A549 (cell line): Measurements from ENCODE around the gene OPCML. TPM values are rescaled to one million over a fixed set of nuclear protein-coding genes. Genes with fewer than 3 reads are reported as not detected.

Experiments used
- ATAC-seq, 2 experiments: fragments of 200-7000 bp in 1 of 2; fragments of >200 bp in 1 of 2; cut with Nextera tagmentation in 1 of 2; cut with Tn5 transposase in 1 of 2; 3 replicates each; pipeline versions ENCODE4 v1.8.0 to v1.9.1; 2018 to 2020; ENCODE audit warnings: mild to moderate bottlenecking in 1 of 2, moderate library complexity in 1 of 2
- CTCF ChIA-PET: fragments of 300-600 bp; sonication (Branson Sonifier 250); formaldehyde crosslinking; extraction: SDS; loops from one replicate; lab custom pipeline; 2021; ENCODE audit warnings: antibody characterized with exemption, inconsistent platforms; lab: Yijun Ruan, JAX
- POLR2A ChIA-PET: fragments of 350-600 bp; formaldehyde crosslinking; extraction: SDS; loops from one replicate; lab custom pipeline; 2021; ENCODE audit warnings: antibody characterized with exemption, inconsistent platforms; lab: Yijun Ruan, JAX
- DNase-seq, 2 experiments: peaks; one replicate each; pipeline versions ENCODE4 v3.0.0 to v3.0.0-alpha.2; 2011 to 2016; ENCODE audit warnings: low read depth in 1 of 2, low spot score in 1 of 2
- FAIRE-seq: peaks from 2 replicates; lab custom pipeline; 2011; peaks lifted over from hg19 to GRCh38; lab: Jason Lieb, UNC
- H3K27ac ChIP-seq, 2 experiments: fragments of >200 bp; sonication (Bioruptor Twin); formaldehyde crosslinking; 3 replicates each; pipeline ENCODE4 v1.5.1; 2016 to 2017
- H3K4me1 ChIP-seq: fragments of >200 bp; sonication (Bioruptor Twin); formaldehyde crosslinking; 3 replicates; pipeline ENCODE4 v1.6.1; 2016
- H3K4me2 ChIP-seq: fragments of >200 bp; sonication (Bioruptor Twin); formaldehyde crosslinking; 3 replicates; pipeline ENCODE4 v1.6.1; 2016
- H3K4me3 ChIP-seq: fragments of >200 bp; sonication (Bioruptor Twin); formaldehyde crosslinking; 3 replicates; pipeline ENCODE4 v1.5.1; 2016
- H3K9me3 ChIP-seq: fragments of >200 bp; sonication (Bioruptor Twin); formaldehyde crosslinking; 3 replicates; pipeline ENCODE4 v1.6.1; 2016
- BHLHE40 ChIP-seq: IDR thresholded peaks from 2 replicates; pipeline ENCODE4 v1.6.1; 2012; ENCODE audit warnings: low read depth, low read length, inconsistent platforms
- CHD4 ChIP-seq: fragments of 200-600 bp; sonication (generic); IDR thresholded peaks from 2 replicates; pipeline ENCODE4 v1.6.1; 2016; ENCODE audit warnings: antibody characterized with exemption, mild to moderate bottlenecking, borderline replicate concordance
- EHMT2 ChIP-seq: fragments of 200-600 bp; sonication (generic); IDR thresholded peaks from 2 replicates; pipeline ENCODE4 v1.6.1; 2016; ENCODE audit warnings: antibody characterized with exemption, low read depth, mild to moderate bottlenecking, moderate library complexity
- ESRRA ChIP-seq: fragments of 150-350 bp; IDR thresholded peaks from 2 replicates; pipeline ENCODE4 v1.6.1; 2014; ENCODE audit warnings: mild to moderate bottlenecking, low read length, borderline replicate concordance
- FOSB ChIP-seq: fragments of 250-450 bp; sonication (Bioruptor Pico); IDR thresholded peaks from 2 replicates; pipeline ENCODE4 v1.5.0; 2020; ENCODE audit warnings: mild to moderate bottlenecking, moderate library complexity
- FOSL2 ChIP-seq, 2 experiments: fragments of 450-650 bp in 1 of 2; fragments of >200 bp in 1 of 2; sonication (Bioruptor Twin) in 1 of 2; formaldehyde crosslinking; IDR thresholded peaks; 2 replicates each; pipeline versions ENCODE4 v1.5.0 to v1.6.1; 2016 to 2020; ENCODE audit warnings: mild to moderate bottlenecking in 1 of 2, moderate library complexity in 1 of 2
- GATA3 ChIP-seq: IDR thresholded peaks from 2 replicates; pipeline ENCODE4 v1.6.1; 2012; ENCODE audit warnings: borderline replicate concordance
- HDAC2 ChIP-seq: fragments of 200-600 bp; sonication (generic); IDR thresholded peaks from 2 replicates; pipeline ENCODE4 v1.6.1; 2016
- HOXA7 ChIP-seq: fragments of 250-450 bp; sonication (Bioruptor Pico); IDR thresholded peaks from 2 replicates; pipeline ENCODE4 v1.5.0; 2020; ENCODE audit warnings: mild to moderate bottlenecking, moderate library complexity
- HOXB13 ChIP-seq: fragments of 250-450 bp; sonication (Bioruptor Pico); IDR thresholded peaks from 2 replicates; pipeline ENCODE4 v1.5.0; 2020; ENCODE audit warnings: low read depth, mild to moderate bottlenecking, moderate library complexity
- HOXB5 ChIP-seq: fragments of 250-450 bp; sonication (Bioruptor Pico); IDR thresholded peaks from 2 replicates; pipeline ENCODE4 v1.5.0; 2020; ENCODE audit warnings: mild to moderate bottlenecking, moderate library complexity
- KDM1A ChIP-seq: fragments of 200-600 bp; sonication (generic); IDR thresholded peaks from 2 replicates; pipeline ENCODE4 v1.6.1; 2016; ENCODE audit warnings: low read depth, mild to moderate bottlenecking
- MAFK ChIP-seq: fragments of 450-650 bp; IDR thresholded peaks from 2 replicates; pipeline ENCODE4 v1.6.1; 2014; ENCODE audit not compliant: partially characterized antibody
- MAZ ChIP-seq: fragments of 150-350 bp; IDR thresholded peaks from 2 replicates; pipeline ENCODE4 v1.6.1; 2014; ENCODE audit warnings: antibody characterized with exemption, low read depth, low read length, borderline replicate concordance
- MYC ChIP-seq: IDR thresholded peaks from 2 replicates; pipeline ENCODE4 v1.6.1; 2012; ENCODE audit warnings: mild to moderate bottlenecking, inconsistent platforms, low read length, improper control_type of control experiment, borderline replicate concordance
- NFE2L2 ChIP-seq: fragments of 150-350 bp; conservative IDR thresholded peaks from 2 replicates; pipeline ENCODE4 v1.6.1; 2014; ENCODE audit warnings: low read length
- NPAS2 ChIP-seq: fragments of 250-450 bp; sonication (Bioruptor Pico); IDR thresholded peaks from 2 replicates; pipeline ENCODE4 v1.8.0; 2022; ENCODE audit warnings: mild to moderate bottlenecking, moderate library complexity, borderline replicate concordance
- PHF8 ChIP-seq: fragments of 200-600 bp; sonication (generic); IDR thresholded peaks from 2 replicates; pipeline ENCODE4 v1.6.1; 2016; ENCODE audit warnings: low read depth, mild to moderate bottlenecking, antibody characterized with exemption, moderate library complexity, borderline replicate concordance
- POLR2AphosphoS2 ChIP-seq: conservative IDR thresholded peaks from 2 replicates; pipeline ENCODE4 v1.6.1; 2012; ENCODE audit warnings: low read length, improper control_type of control experiment, inconsistent platforms
- RAD21 ChIP-seq, 2 experiments: fragments of >200 bp in 1 of 2; sonication (Bioruptor Twin) in 1 of 2; formaldehyde crosslinking in 1 of 2; IDR thresholded peaks in 1 of 2; conservative IDR thresholded peaks in 1 of 2; 2 replicates in 1 of 2; 3 replicates in 1 of 2; pipeline ENCODE4 v1.6.1; 2012 to 2018; ENCODE audit warnings: inconsistent platforms in 1 of 2
- RARB ChIP-seq: fragments of 250-450 bp; sonication (Bioruptor Pico); IDR thresholded peaks from 2 replicates; pipeline ENCODE4 v1.8.0; 2021; ENCODE audit warnings: mild to moderate bottlenecking, moderate library complexity
- RCOR1 ChIP-seq: fragments of 150-350 bp; IDR thresholded peaks from 2 replicates; pipeline ENCODE4 v1.6.1; 2014; ENCODE audit warnings: antibody characterized with exemption, low read length, low read depth
- RNF2 ChIP-seq: fragments of 200-600 bp; sonication (generic); IDR thresholded peaks from 2 replicates; pipeline ENCODE4 v1.6.1; 2016; ENCODE audit warnings: low read depth, mild to moderate bottlenecking, antibody characterized with exemption, moderate library complexity, borderline replicate concordance
- SREBF2 ChIP-seq: fragments of 450-650 bp; IDR thresholded peaks from 2 replicates; pipeline ENCODE4 v1.6.1; 2014; ENCODE audit warnings: mild to moderate bottlenecking, moderate library complexity
- TFCP2L1 ChIP-seq: fragments of 250-450 bp; sonication (Bioruptor Pico); IDR thresholded peaks from 2 replicates; pipeline ENCODE4 v1.5.0; 2021; ENCODE audit warnings: mild to moderate bottlenecking
- ZFP36 ChIP-seq: fragments of 450-650 bp; IDR thresholded peaks from 2 replicates; pipeline ENCODE4 v1.6.1; 2014; ENCODE audit warnings: borderline replicate concordance; ENCODE audit not compliant: partially characterized antibody
- ZNF302 ChIP-seq: fragments of 250-450 bp; sonication (Bioruptor Pico); IDR thresholded peaks from 2 replicates; pipeline ENCODE4 v1.9.0; 2021; ENCODE audit warnings: inconsistent platforms, mild to moderate bottlenecking, moderate library complexity
- ZSCAN20 ChIP-seq: fragments of 250-450 bp; sonication (Bioruptor Pico); IDR thresholded peaks from 2 replicates; pipeline ENCODE4 v1.8.0; 2022; ENCODE audit warnings: mild to moderate bottlenecking, moderate library complexity
- WGBS: methylation state at CpG from one replicate; pipeline ENCODE4 v1.1.6; 2017; ENCODE audit errors: missing lambda C conversion rate; 5-methylcytosine and 5-hydroxymethylcytosine counted together
- polyA plus RNA-seq, 4 experiments: library from polyadenylated mRNA; depleted of rRNA in 3 of 4; stranded (reverse); fragments of >200 nt; fragmentation: RNase III in 1 of 4; extraction: RNeasy Plus Mini Kit Qiagen cat#74134 plus additional on column Dnase treatment in 1 of 4; gene quantifications; 2 replicates in 3 of 4; 3 replicates in 1 of 4; pipeline ENCODE4 v1.2.3, GENCODE V29; 2011 to 2017
- TF ChIP-seq, protein P1 (sequence below): fragments of >200 bp; sonication (Bioruptor Twin); formaldehyde crosslinking; IDR thresholded peaks from 3 replicates; pipeline ENCODE4 v1.5.1; 2016
- TF ChIP-seq, protein P2 (sequence below): fragments of 450-650 bp; IDR thresholded peaks from 2 replicates; pipeline ENCODE4 v1.6.1; 2014; ENCODE audit warnings: antibody characterized with exemption

Gene OPCML
- polyA plus RNA-seq, 2 of the 4 experiments (the other 2 are of a cell fraction) = not detected

DNA sequence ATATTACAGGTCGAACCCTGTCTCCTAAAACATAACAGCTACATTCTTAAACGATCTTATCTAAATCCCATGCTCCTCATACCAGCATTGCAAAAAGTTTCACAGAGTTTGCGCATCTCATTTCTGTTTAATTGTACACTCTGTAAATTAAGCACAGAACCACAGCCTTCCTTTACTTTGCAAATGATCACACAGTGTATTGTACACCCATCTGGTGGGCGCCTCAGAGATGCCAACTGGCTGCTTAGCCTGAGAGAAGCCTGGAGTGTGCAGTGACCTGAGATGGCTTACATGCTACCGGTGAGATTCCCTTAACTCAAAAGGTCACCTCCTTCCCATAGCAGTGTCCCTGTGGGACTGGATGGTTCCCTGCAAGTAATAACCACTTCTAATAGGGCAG is 1077.3 kb downstream of the OPCML start:
- ChIA-PET POLR2A (no interaction called here), CTCF (no interaction called here)
- no peak for TF ChIP-seq ZNF302 (CRISPR knock-in tag)
- TF ChIP-seq ESRRA = no peak
- TF ChIP-seq RARB (CRISPR knock-in tag) = no peak
- no peak for TF ChIP-seq RCOR1
- no peak for TF ChIP-seq NPAS2 (CRISPR knock-in tag)
- no peak for TF ChIP-seq EHMT2
- TF ChIP-seq TFCP2L1 (CRISPR knock-in tag) = no peak
- TF ChIP-seq, protein P1, sequence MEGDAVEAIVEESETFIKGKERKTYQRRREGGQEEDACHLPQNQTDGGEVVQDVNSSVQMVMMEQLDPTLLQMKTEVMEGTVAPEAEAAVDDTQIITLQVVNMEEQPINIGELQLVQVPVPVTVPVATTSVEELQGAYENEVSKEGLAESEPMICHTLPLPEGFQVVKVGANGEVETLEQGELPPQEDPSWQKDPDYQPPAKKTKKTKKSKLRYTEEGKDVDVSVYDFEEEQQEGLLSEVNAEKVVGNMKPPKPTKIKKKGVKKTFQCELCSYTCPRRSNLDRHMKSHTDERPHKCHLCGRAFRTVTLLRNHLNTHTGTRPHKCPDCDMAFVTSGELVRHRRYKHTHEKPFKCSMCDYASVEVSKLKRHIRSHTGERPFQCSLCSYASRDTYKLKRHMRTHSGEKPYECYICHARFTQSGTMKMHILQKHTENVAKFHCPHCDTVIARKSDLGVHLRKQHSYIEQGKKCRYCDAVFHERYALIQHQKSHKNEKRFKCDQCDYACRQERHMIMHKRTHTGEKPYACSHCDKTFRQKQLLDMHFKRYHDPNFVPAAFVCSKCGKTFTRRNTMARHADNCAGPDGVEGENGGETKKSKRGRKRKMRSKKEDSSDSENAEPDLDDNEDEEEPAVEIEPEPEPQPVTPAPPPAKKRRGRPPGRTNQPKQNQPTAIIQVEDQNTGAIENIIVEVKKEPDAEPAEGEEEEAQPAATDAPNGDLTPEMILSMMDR = no peak
- TF ChIP-seq FOSB (CRISPR knock-in tag) = no peak
- TF ChIP-seq HOXB13 (CRISPR knock-in tag) = no peak
- TF ChIP-seq POLR2AphosphoS2 = no peak
- Histone ChIP-seq H3K4me2 (no peak overlapping the region), H3K27ac (no peak overlapping the region), H3K4me3 (no peak overlapping the region), H3K9me3 (no peaks in the 10 kb centered on the region), H3K4me1 (no peaks in the 10 kb centered on the region)
- 32% methylated on average over 4 of the region's 5 CpGs for WGBS
- no peak for ATAC-seq
- no peak for FAIRE-seq
- no peak for DNase-seq

DNA sequence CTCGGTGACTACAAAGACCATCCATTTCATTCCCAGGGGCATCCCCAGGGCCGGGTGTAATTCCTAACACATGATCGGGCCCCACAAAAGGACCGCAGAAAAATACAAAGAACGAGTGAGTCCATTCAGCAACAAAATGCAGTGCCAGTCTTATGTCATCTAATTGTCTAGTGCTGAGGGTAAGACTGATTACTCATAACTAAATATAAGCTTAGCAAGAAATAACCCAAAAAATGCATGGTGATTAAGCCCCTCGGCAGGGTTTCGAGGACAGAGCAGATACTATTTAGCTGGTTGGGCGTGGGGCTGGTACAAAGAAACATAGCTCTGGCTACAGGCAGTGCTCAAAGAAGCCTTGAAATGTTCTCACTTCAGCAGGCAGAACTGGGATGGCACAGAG is 1078.9 kb downstream of the OPCML start:
- Histone ChIP-seq H3K4me2 (no peak overlapping the region), H3K27ac (no peak overlapping the region), H3K4me3 (no peak overlapping the region)
- POLR2A ChIA-PET = no interaction called here
- TF ChIP-seq FOSB (CRISPR knock-in tag) (no peak), NFE2L2 (no peak), HOXB5 (CRISPR knock-in tag) (no peak), HOXA7 (CRISPR knock-in tag) (no peak), MYC (no peak), MAFK (no peak), GATA3 (no peak), ZSCAN20 (CRISPR knock-in tag) (no peak), ZNF302 (CRISPR knock-in tag) (no peak), PHF8 (no peak), HDAC2 (no peak), RNF2 (no peak), RAD21 (conservative IDR thresholded peaks at IDR 0.05 in 1 of 2, IDR thresholded peaks at IDR 0.05 in 1 of 2) (no peak), CHD4 (no peak), EHMT2 (no peak), KDM1A (no peak)
- TF ChIP-seq, all 56 proteins: peak for 0
- Histone ChIP-seq H3K9me3 (no peaks in the 10 kb centered on the region), H3K4me1 (no peaks in the 10 kb centered on the region)
- 18% methylated on average over 6 of the region's 8 CpGs for WGBS
- ATAC-seq (no peak), FAIRE-seq (no peak), DNase-seq (no peak)
- CTCF ChIA-PET = no interaction called here

DNA sequence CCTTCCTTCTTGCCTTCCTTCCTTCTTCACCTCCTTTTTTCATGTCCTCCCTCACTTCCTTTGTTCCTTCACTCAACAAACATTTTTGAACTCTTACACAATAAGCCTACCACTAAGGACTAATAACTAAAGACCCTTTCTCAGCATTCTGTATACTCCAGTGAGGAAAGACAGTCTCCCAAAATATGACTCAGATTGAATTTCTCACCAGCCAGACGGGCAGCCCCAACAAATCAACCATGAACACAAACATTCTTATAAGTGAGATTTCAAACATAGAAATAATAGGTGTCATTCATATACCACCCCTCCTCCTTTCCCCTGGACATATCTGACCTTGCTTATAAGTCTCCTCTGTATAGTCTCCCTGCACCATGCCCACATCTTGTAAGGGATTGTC is 1079.7 kb downstream of the OPCML start:
- TF ChIP-seq GATA3 (no peak), NPAS2 (CRISPR knock-in tag) (no peak), BHLHE40 (no peak), ZFP36 (no peak), SREBF2 (no peak), MAZ (no peak), FOSL2 (IDR thresholded peaks at IDR 0.05) (no peak), FOSL2 (CRISPR knock-in tag; IDR thresholded peaks at IDR 0.05) (no peak)
- TF ChIP-seq, protein P2, sequence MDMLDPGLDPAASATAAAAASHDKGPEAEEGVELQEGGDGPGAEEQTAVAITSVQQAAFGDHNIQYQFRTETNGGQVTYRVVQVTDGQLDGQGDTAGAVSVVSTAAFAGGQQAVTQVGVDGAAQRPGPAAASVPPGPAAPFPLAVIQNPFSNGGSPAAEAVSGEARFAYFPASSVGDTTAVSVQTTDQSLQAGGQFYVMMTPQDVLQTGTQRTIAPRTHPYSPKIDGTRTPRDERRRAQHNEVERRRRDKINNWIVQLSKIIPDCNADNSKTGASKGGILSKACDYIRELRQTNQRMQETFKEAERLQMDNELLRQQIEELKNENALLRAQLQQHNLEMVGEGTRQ = no peak
- TF ChIP-seq, all 56 proteins: peak for 0
- Histone ChIP-seq H3K9me3 (no peaks in the 10 kb centered on the region), H3K4me3 (no peak overlapping the region), H3K27ac (no peak overlapping the region), H3K4me1 (no peaks in the 10 kb centered on the region), H3K4me2 (no peak overlapping the region)
- FAIRE-seq (no peak), DNase-seq (no peak), ATAC-seq (no peak)
- ChIA-PET CTCF (interaction anchor here (0.6 kb wide), 1 partner anchor 630 kb away, joined by 3 read pairs; no protein-coding TSS in a partner anchor), POLR2A (no interaction called here)
- 6% methylated on average over 1 of the region's 1 CpG for WGBS
